ENCODE results near the gene UBE2G2.
A peak's percentile ranks its signal among the peaks of the same experiment; 100 is the strongest.
"Not testable (repeated sequence)": the region's sequence is repeated elsewhere in the genome, so short reads cannot be mapped to it uniquely, and the experiment has no call there.

Gene UBE2G2

GRCh38 chr21:44835647-44835973 is 34.0 kb upstream of the UBE2G2 start:
- DNase-seq = no peak

DNA sequence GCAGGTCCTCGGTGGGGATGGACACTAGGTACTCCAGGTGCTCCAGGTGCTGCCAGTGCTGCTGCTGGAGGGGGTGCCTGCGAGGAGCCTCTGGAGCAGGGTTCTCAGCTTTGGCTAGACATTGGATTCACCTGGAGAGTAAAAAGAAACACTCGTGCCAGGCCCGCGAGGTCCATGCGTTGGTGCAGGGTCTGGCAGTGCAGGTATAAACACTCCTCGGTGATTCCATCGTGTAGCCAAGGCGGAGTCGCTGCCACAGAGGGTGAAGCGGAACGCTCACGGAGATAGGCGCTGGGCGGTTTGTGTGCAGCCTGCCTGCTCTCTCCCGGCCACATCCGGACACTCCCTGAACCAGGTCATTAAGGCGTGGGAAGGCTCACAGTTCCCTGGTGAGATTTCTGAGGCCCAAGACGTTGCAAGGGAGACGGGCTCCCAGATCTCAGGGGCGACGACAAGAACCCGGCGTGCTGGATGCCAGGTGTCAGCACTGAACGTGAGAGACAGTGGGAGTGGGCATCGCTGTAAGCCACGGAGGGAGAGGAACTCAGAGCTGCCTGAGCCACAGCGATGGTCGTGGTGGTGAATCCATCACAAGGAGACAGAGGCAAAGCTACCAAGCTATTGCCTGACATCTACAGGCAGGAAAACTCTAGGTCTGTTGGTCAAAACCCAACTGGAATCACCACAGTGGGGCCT is 33.5 kb upstream of the UBE2G2 start:
- DNase-seq = no peak

- DNase-seq = no peak
These were observed 32.8 kb upstream of the UBE2G2 start for GRCh38 chr21:44834231-44834950.

- no peak for DNase-seq
These were observed 32.0 kb upstream of the UBE2G2 start for GRCh38 chr21:44833663-44834062.

DNA sequence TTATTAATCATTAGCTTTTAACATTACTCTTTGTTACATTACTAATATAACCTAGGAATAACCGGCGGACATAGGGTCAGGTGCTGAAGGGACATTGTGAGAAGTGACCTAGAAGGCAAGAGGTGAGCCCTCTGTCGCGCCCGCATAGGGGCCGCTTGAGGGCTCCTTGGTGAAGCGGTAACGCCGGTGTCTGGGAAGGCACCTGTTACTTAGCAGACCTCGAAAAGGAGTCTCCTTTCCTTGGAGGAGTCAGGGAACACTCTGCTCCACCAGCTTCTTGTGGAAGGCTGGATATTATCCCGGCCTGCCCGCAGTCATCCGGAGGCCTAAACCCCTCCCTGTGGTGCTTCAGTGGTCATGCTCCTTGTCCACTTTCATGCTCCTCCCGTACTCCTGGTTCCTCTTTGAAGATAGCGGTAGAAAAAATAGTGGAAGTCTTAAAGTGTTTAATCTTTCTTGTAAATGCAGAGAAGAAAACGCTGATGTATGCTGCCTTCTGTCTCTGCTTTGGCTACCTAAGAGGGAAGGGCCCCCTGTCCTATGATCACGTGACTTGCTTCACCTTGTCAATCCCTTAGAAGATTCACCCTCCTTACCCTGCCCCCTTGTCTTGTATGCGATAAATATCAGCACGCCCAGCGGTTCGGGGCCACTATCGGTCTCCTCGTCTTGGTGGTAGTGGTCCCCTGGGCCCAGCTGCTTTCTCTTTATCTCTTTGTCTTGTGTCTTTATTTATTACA is 31.1 kb upstream of the UBE2G2 start:
- DNase-seq = not testable (repeated sequence)

DNA sequence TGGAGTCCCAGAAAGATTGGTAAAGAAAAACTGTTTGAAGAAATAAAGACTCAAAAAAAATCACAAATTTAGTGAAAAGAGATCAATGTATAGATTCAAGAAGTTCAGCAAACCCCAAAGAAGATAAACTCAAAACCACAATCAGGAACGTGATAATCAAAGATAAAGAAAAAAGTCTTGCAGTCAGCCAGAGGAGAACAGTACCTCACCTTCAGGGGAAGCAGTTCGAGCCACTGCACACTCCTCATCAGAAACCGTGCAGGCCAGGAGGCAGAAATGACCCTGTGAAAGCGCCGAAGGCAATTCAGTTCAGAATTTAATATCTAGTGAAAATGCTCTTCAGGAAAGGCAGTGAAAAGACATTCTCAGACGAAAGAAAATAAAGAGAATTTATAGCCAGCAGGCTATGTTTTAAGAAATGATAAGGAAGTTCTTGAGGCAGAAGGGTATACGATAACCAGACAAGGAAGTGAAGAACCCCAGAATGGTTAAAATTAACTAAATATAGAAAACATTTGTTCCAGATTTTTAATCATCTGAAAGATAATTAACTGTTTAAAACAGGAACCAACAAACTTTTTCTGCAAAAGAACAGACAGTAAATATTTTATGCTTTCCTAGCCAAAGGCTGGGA is 29.7 kb upstream of the UBE2G2 start:
- DNase-seq = no peak

DNA sequence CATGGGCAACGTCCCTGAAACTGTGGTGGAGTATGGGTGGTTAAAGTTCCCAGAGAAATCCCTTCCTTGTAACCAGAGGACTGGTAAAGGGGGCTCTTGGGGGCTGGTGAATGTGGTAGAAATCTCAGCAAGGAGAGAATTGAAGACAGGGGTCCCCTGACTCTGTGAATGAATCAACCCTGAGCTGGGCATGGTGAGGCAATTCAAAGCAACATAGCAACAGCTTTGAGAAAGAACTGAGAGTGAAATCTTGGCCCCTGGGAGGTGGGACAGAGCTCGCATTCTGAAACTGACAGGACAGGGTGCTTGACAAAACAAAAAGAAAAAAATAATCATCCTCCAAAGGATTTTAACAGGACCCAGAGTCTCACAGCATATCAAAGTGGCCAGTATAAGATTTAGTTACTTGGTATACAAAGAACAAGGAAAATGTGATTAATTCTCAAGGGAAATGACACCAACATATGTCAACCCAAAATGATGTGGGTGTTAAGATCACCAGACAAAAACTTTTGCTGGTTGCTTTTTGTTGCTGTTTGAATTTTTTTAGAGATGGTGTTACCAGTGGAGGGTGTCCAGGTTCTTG is 28.0 kb upstream of the UBE2G2 start:
- no peak for DNase-seq

GRCh38 chr21:44828362-44829056 is 26.9 kb upstream of the UBE2G2 start:
- no peak for DNase-seq

DNA sequence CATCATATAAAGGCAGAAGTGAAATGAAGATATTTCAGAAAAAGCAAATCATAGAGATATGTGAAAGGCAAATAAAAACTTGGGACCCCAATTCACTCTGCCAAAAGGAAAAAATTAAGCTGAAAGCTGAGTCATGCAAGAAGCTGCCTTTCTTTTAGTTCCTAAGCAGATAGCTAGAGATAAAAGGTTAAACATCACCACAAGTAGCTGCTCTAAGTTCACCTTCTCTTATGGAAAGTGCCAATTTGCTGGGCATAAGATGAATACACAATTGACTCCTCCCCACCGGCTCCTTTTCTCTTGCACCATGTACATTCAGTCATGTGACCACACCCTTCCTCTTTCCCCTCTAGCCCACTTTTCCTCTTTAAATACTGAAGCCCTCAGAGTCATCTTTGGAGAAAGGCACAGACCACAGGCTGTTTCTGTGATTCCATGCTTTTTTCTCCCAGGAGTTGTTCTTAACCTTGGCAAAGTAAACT is 21.6 kb upstream of the UBE2G2 start:
- no peak for DNase-seq

DNA sequence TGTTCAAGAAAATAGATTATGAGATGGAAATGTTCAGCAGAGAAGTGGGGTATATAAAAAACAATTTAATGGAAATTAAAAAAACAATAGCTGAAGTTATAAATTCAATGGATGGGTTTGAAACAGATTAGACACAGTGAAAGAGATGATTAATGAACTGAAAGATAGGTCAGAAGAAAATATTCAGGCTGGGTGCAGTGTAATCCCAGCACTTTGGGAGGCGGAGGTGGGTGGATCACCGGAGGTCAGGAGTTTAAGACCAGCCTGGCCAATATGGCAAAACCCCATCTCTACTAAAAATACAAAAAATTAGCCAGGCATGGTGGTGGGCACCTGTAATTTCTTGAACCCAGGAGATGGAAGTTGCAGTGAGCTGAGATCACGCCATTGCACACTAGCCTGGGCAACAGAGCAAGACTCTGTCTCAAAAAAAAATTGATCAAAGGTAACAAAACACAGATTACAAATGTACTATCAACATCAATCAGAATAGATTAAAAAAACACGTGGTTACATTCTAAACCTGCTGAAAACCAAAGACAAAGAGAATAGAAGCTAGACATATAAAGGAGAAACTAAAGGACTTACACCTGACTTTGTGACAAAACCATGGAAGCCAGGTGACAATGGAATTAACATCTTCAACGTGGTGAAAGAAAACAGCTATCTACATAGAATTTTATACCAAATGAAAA is 21.0 kb upstream of the UBE2G2 start:
- peak in 1 of 2 experiments; percentile 5 for DNase-seq

DNA sequence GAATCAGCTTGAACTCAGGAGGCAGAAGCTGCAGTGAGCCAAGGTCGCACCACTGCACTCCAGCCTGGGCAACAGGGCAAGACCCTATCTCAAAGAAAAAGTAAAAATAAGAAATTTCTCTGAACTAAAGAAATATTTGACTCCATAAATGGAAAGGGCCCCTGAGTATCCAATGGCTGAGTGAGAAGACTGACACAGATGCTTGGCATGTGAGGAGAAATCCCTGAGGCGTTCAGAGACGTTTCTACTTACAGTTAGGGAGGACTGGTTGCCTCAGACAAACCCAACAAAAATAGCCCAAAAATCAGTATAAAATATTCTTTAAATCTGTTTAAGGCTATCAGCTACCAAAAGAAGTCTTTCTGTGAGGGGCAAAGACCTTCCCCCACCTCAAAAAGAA is 19.2 kb upstream of the UBE2G2 start:
- DNase-seq = no peak

- DNase-seq = no peak
These were observed 17.9 kb upstream of the UBE2G2 start for GRCh38 chr21:44819283-44820243.

GRCh38 chr21:44818640-44819011 is 17.0 kb upstream of the UBE2G2 start:
- no peak for DNase-seq

GRCh38 chr21:44817914-44818639 is 16.5 kb upstream of the UBE2G2 start, which contains the start of gene SUMO3:
Gene SUMO3 (minus strand): TSS chr21:44818062. CDS start chr21:44817968, 94 bp downstream.
- DNase-seq = peak; percentile 35 to 43

DNA sequence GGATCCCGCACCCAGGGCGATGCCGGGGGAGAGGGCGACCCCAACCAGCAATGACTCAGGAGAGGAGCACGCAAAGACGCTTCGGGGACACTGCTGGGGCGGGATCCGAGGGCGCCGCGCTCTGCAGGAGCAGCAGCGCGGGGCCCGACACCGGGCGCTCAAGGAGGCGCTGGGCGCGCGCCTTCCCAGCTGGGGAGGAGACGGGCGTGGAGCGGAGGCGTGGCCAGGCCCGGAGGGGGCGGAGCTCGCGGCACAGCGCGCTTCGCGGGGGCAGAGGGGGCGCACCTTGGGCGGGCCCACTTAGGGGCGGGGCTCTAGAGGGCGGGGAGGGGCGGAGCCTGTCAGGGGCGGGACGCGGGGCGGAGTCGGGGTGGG is 15.9 kb upstream of the UBE2G2 start:
- DNase-seq = peak in 1 of 2 experiments; percentile 51

- DNase-seq = no peak
These were observed 15.3 kb upstream of the UBE2G2 start for GRCh38 chr21:44816761-44817505.

DNA sequence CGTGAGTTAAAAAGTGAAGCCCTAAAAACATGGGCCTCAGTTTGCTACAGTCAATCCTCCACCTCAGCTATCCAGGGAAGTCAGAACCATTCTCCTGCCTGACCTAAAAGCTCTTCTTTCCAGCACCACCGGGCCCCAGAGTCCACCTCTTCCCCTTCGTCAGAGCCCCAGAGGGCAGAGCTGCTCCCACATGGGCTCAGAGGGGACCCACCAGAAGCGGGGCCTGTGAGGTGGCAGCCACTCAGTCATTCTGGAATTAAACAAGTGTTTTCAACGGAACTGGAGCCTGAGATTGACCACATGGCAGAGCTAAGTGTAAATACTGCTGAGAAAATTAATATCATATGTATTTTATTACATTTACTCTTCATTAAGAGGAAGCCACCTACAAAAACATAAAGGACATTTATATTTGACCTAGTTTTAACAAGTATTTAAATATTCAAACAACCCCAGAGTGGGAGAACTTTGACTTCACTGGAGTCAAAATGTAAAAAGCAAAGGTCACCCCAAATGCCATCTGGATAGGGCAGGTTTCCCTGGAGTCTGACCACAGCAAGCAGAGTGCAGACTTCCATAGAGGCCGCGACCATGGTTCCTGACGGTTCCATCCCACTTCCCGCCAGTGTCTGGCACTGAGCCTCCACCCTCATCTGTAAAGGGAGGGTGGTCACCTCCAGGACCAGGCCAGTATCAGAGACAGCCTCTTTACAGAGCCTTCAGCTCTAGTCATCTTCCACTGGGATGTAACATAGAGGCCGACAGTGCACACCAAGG is 14.4 kb upstream of the UBE2G2 start:
- no peak for DNase-seq

GRCh38 chr21:44815225-44815624 is 13.6 kb upstream of the UBE2G2 start:
- DNase-seq = no peak
